WTC11 (cell line): ENCODE results near the gene FBXL13. TPM values are rescaled to one million over a fixed set of nuclear protein-coding genes. Genes with fewer than 3 reads are reported as not detected.

Experiments
- ATAC-seq: fragments of 200-7000 bp; cut with Tn5 transposase; 2 replicates; pipeline ENCODE4 v1.10.0; 2021; ENCODE audit warnings: mild to moderate bottlenecking, moderate library complexity
- CTCF ChIA-PET: fragments of 300-600 bp; sonication (Branson Sonifier 250); formaldehyde crosslinking; loops from one replicate; lab custom pipeline; 2021; ENCODE audit warnings: antibody characterized with exemption; lab: Charles Lee
- POLR2A ChIA-PET: fragments of 350-600 bp; sonication (Branson Sonifier 250); formaldehyde crosslinking; loops from one replicate; lab custom pipeline; 2021; ENCODE audit warnings: antibody characterized with exemption; lab: Charles Lee
- DNase-seq: peaks from one replicate; pipeline ENCODE4 v3.0.0; 2021; ENCODE audit warnings: low spot score
- H3K27ac Mint-ChIP-seq: 2 replicates; pipeline ENCODE4 v1.8.0; 2021; ENCODE audit warnings: mixed read lengths
- H3K27me3 Mint-ChIP-seq: 2 replicates; pipeline ENCODE4 v1.8.0; 2021; ENCODE audit warnings: low read depth, mild to moderate bottlenecking, moderate library complexity, mixed read lengths
- H3K36me3 Mint-ChIP-seq: 2 replicates; pipeline ENCODE4 v1.8.0; 2021; ENCODE audit warnings: mixed read lengths
- H3K4me1 Mint-ChIP-seq: 2 replicates; pipeline ENCODE4 v1.8.0; 2022; ENCODE audit warnings: mixed read lengths
- H3K4me3 Mint-ChIP-seq: 2 replicates; pipeline ENCODE4 v1.8.0; 2021; ENCODE audit warnings: mild to moderate bottlenecking, moderate library complexity, mixed read lengths
- H3K9me3 Mint-ChIP-seq: 2 replicates; pipeline ENCODE4 v1.8.0; 2021; ENCODE audit warnings: mixed read lengths
- ARID4B ChIP-seq: sonication (generic); formaldehyde crosslinking; IDR thresholded peaks from 2 replicates; pipeline ENCODE4 v1.8.0; 2023; ENCODE audit warnings: missing genetic modification reagents, mild to moderate bottlenecking, borderline replicate concordance
- ATF3 ChIP-seq: sonication (generic); formaldehyde crosslinking; conservative IDR thresholded peaks from 2 replicates; pipeline ENCODE4 v1.8.1; 2022; ENCODE audit warnings: mild to moderate bottlenecking, missing genetic modification reagents
- FOXK1 ChIP-seq: sonication (generic); formaldehyde crosslinking; IDR thresholded peaks from 2 replicates; pipeline ENCODE4 v1.8.0; 2022; ENCODE audit warnings: mild to moderate bottlenecking, moderate library complexity, missing genetic modification reagents
- GABPB1 ChIP-seq: sonication (generic); formaldehyde crosslinking; IDR thresholded peaks from 2 replicates; pipeline ENCODE4 v1.8.1; 2023; ENCODE audit warnings: mild to moderate bottlenecking, missing genetic modification reagents
- GRHL2 ChIP-seq: fragments of 250-450 bp; sonication (Bioruptor Pico); IDR thresholded peaks from 2 replicates; pipeline ENCODE4 v1.8.0; 2022; ENCODE audit warnings: mild to moderate bottlenecking, moderate library complexity; ENCODE audit not compliant: insufficient replicate concordance, severe bottlenecking
- HMGXB4 ChIP-seq: sonication (generic); formaldehyde crosslinking; IDR thresholded peaks from 2 replicates; pipeline ENCODE4 v1.8.1; 2023; ENCODE audit warnings: mild to moderate bottlenecking, moderate library complexity, missing genetic modification reagents
- IRF1 ChIP-seq: sonication (generic); formaldehyde crosslinking; IDR thresholded peaks from 2 replicates; pipeline ENCODE4 v1.8.0; 2023; ENCODE audit warnings: missing genetic modification reagents
- MAX ChIP-seq: sonication (generic); formaldehyde crosslinking; IDR thresholded peaks from 2 replicates; pipeline ENCODE4 v1.8.0; 2022; ENCODE audit warnings: mild to moderate bottlenecking, missing genetic modification reagents
- MLX ChIP-seq: sonication (generic); formaldehyde crosslinking; IDR thresholded peaks from 2 replicates; pipeline ENCODE4 v1.8.1; 2023; ENCODE audit warnings: mild to moderate bottlenecking, missing genetic modification reagents, moderate library complexity
- NFATC4 ChIP-seq: fragments of 250-450 bp; sonication (Bioruptor Pico); IDR thresholded peaks from 2 replicates; pipeline ENCODE4 v1.9.0; 2021; ENCODE audit warnings: mild to moderate bottlenecking
- NFYB ChIP-seq: sonication (generic); formaldehyde crosslinking; conservative IDR thresholded peaks from 2 replicates; pipeline ENCODE4 v1.8.0; 2022; ENCODE audit warnings: low read depth, missing genetic modification reagents
- NR1H2 ChIP-seq: sonication (generic); formaldehyde crosslinking; IDR thresholded peaks from 2 replicates; pipeline ENCODE4 v1.9.0; 2021; ENCODE audit warnings: mild to moderate bottlenecking, moderate library complexity, missing genetic modification reagents
- PRRX2 ChIP-seq: fragments of 250-450 bp; sonication (Bioruptor Pico); IDR thresholded peaks from 2 replicates; pipeline ENCODE4 v1.8.0; 2021; ENCODE audit warnings: mild to moderate bottlenecking
- RORB ChIP-seq: fragments of 250-450 bp; sonication (Bioruptor Pico); IDR thresholded peaks from 2 replicates; pipeline ENCODE4 v1.9.0; 2021; ENCODE audit warnings: mild to moderate bottlenecking
- SMAD3 ChIP-seq: sonication (generic); formaldehyde crosslinking; IDR thresholded peaks from 2 replicates; pipeline ENCODE4 v1.8.0; 2022; ENCODE audit warnings: missing genetic modification reagents, mild to moderate bottlenecking, borderline replicate concordance
- ZNF281 ChIP-seq: sonication (generic); formaldehyde crosslinking; IDR thresholded peaks from 2 replicates; pipeline ENCODE4 v1.8.0; 2023; ENCODE audit warnings: mild to moderate bottlenecking, missing genetic modification reagents
- ZNF396 ChIP-seq: fragments of 250-450 bp; sonication (Bioruptor Pico); IDR thresholded peaks from 2 replicates; pipeline ENCODE4 v1.8.0; 2021; ENCODE audit warnings: mild to moderate bottlenecking, moderate library complexity, borderline replicate concordance
- ZNF425 ChIP-seq: fragments of 250-450 bp; sonication (Bioruptor Pico); conservative IDR thresholded peaks from 2 replicates; pipeline ENCODE4 v1.9.0; 2021; ENCODE audit warnings: mild to moderate bottlenecking
- ZNF512 ChIP-seq: sonication (generic); formaldehyde crosslinking; IDR thresholded peaks from 2 replicates; pipeline ENCODE4 v1.8.1; 2022; ENCODE audit warnings: missing genetic modification reagents, borderline replicate concordance
- total RNA-seq: library from RNA; stranded (reverse); gene quantifications from 3 replicates; pipeline ENCODE4 v1.2.3, GENCODE V29; 2021

FBXL13 gene
- total RNA-seq, 1 experiment from 2014 or later = 1.7 TPM

- Mint-ChIP-seq H3K36me3 (peaks cover 6% of the 10 kb centered on the region; the same call in 1 of the 2 replicates), H3K4me3 (no peak overlapping the region), H3K9me3 (no peaks in the 10 kb centered on the region), H3K4me1 (peaks cover 8% of the 10 kb centered on the region), H3K27ac (no peak overlapping the region), H3K27me3 (no peaks in the 10 kb centered on the region)
- no peak for TF ChIP-seq GRHL2 (CRISPR knock-in tag)
- TF ChIP-seq FOXK1 (CRISPR knock-in tag) = no peak
- no peak for TF ChIP-seq GABPB1 (CRISPR knock-in tag)
- no peak for TF ChIP-seq RORB (CRISPR knock-in tag)
- TF ChIP-seq ZNF512 = no peak
- CTCF ChIA-PET = no interaction called here
- DNase-seq = no peak
- no peak for ATAC-seq
- POLR2A ChIA-PET = no interaction called here
Observed at GRCh38 chr7:102828286-102828685, 246.3 kb downstream of the FBXL13 start.

- ChIA-PET POLR2A (no interaction called here), CTCF (no interaction called here)
- Mint-ChIP-seq H3K27me3 (no peaks in the 10 kb centered on the region), H3K27ac (no peak overlapping the region), H3K36me3 (peaks cover 6% of the 10 kb centered on the region; the same call in 1 of the 2 replicates), H3K4me3 (no peak overlapping the region), H3K4me1 (no peaks in the 10 kb centered on the region), H3K9me3 (no peaks in the 10 kb centered on the region)
- ATAC-seq (no peak), DNase-seq (no peak)
- TF ChIP-seq IRF1 (CRISPR knock-in tag) = no peak
- no peak for TF ChIP-seq PRRX2 (CRISPR knock-in tag)
- no peak for TF ChIP-seq MLX (CRISPR knock-in tag)
- no peak for TF ChIP-seq MAX
- TF ChIP-seq ZNF425 (CRISPR knock-in tag) = no peak
- no peak for TF ChIP-seq ATF3 (CRISPR knock-in tag)
- no peak for TF ChIP-seq HMGXB4 (CRISPR knock-in tag)
- no peak for TF ChIP-seq NFATC4 (CRISPR knock-in tag)
- TF ChIP-seq ZNF281 (CRISPR knock-in tag) = no peak
- TF ChIP-seq ZNF396 (CRISPR knock-in tag) = no peak
- no peak for TF ChIP-seq NR1H2 (CRISPR knock-in tag)
- no peak for TF ChIP-seq NFYB (CRISPR knock-in tag)
- no peak for TF ChIP-seq ARID4B (CRISPR knock-in tag)
- no peak for TF ChIP-seq SMAD3 (CRISPR knock-in tag)
Observed at GRCh38 chr7:102823390-102824119, 251.0 kb downstream of the FBXL13 start.
